ENCODE results near the gene USHBP1.

GRCh38 chr19:17237747-17238706, 26.5 kb downstream of the USHBP1 start:
- TF ChIP-seq CTCF (IDR thresholded peaks at IDR 0.05; ENCODE audit: borderline replicate concordance, extremely low read depth, low read length, poor library complexity, severe bottlenecking): no peak
- TF ChIP-seq EZH2 (IDR thresholded peaks at IDR 0.05; ENCODE audit: borderline replicate concordance, low read depth, low read length, severe bottlenecking): no peak
